SK-N-SH treated with all-trans-retinoic acid at 6 μM for 48 hours (cell line): ENCODE data around the gene ZNF232.

ENCODE experiments used
- ATAC-seq: fragments of 200-7000 bp; cut with Tn5 transposase; 3 replicates; pipeline ENCODE4 v1.9.1; 2020; ENCODE audit warnings: mild to moderate bottlenecking, moderate library complexity
- ARNTL ChIP-seq: fragments of 450-650 bp; formaldehyde crosslinking; IDR thresholded peaks from 2 replicates; pipeline ENCODE4 v1.5.0; 2020; ENCODE audit warnings: low read depth, mild to moderate bottlenecking, moderate library complexity, borderline replicate concordance
- BACH2 ChIP-seq: fragments of 250-450 bp; sonication (Bioruptor Pico); IDR thresholded peaks from 2 replicates; pipeline ENCODE4 v1.9.0; 2021; ENCODE audit warnings: mild to moderate bottlenecking, borderline replicate concordance
- CSDC2 ChIP-seq: fragments of 250-450 bp; sonication (Bioruptor Pico); IDR thresholded peaks from 2 replicates; pipeline ENCODE4 v1.5.0; 2020; ENCODE audit warnings: mild to moderate bottlenecking, moderate library complexity
- GLIS3 ChIP-seq: fragments of 250-450 bp; sonication (Bioruptor Pico); IDR thresholded peaks from 2 replicates; pipeline ENCODE4 v1.5.0; 2020; ENCODE audit warnings: mild to moderate bottlenecking, moderate library complexity
- ISL1 ChIP-seq: fragments of 250-450 bp; sonication (Bioruptor Pico); IDR thresholded peaks from 2 replicates; pipeline ENCODE4 v2.1.2; 2022; ENCODE audit warnings: mild to moderate bottlenecking, moderate library complexity
- OSR1 ChIP-seq: fragments of 250-450 bp; sonication (Bioruptor Pico); IDR thresholded peaks from 2 replicates; pipeline ENCODE4 v1.8.0; 2022; ENCODE audit warnings: moderate library complexity, mild to moderate bottlenecking, inconsistent platforms
- PPARA ChIP-seq: fragments of 250-450 bp; sonication (Bioruptor Pico); IDR thresholded peaks from 2 replicates; pipeline ENCODE4 v1.5.0; 2020; ENCODE audit warnings: mild to moderate bottlenecking, borderline replicate concordance
- RARB ChIP-seq: fragments of 250-450 bp; sonication (Bioruptor Pico); IDR thresholded peaks from 2 replicates; pipeline ENCODE4 v1.8.0; 2021; ENCODE audit warnings: mild to moderate bottlenecking, moderate library complexity
- SNAI2 ChIP-seq: fragments of 250-450 bp; sonication (Bioruptor Pico); IDR thresholded peaks from 2 replicates; pipeline ENCODE4 v1.5.0; 2020; ENCODE audit warnings: mild to moderate bottlenecking, moderate library complexity
- TCF4 ChIP-seq: fragments of 250-450 bp; sonication (Bioruptor Pico); IDR thresholded peaks from 2 replicates; pipeline ENCODE4 v1.8.0; 2021; ENCODE audit warnings: mild to moderate bottlenecking, moderate library complexity, borderline replicate concordance
- TOX ChIP-seq: fragments of 250-450 bp; sonication (Bioruptor Pico); IDR thresholded peaks from 2 replicates; pipeline ENCODE4 v1.8.0; 2021; ENCODE audit warnings: mild to moderate bottlenecking, moderate library complexity, borderline replicate concordance
- ZC3H10 ChIP-seq: fragments of 250-450 bp; sonication (Bioruptor Pico); IDR thresholded peaks from 2 replicates; pipeline ENCODE4 v1.5.1; 2021; ENCODE audit warnings: mild to moderate bottlenecking, moderate library complexity
- ZFP30 ChIP-seq: fragments of 450-650 bp; formaldehyde crosslinking; IDR thresholded peaks from 2 replicates; pipeline ENCODE4 v1.5.0; 2022; ENCODE audit warnings: mild to moderate bottlenecking, moderate library complexity
- ZNF565 ChIP-seq: fragments of 450-650 bp; formaldehyde crosslinking; conservative IDR thresholded peaks from 2 replicates; pipeline ENCODE4 v1.5.0; 2020; ENCODE audit warnings: low read depth, mild to moderate bottlenecking, moderate library complexity
- ZNF70 ChIP-seq: fragments of 450-650 bp; formaldehyde crosslinking; IDR thresholded peaks from 2 replicates; pipeline ENCODE4 v1.5.0; 2020; ENCODE audit warnings: mild to moderate bottlenecking, moderate library complexity
- ZNF8 ChIP-seq: fragments of 450-650 bp; formaldehyde crosslinking; IDR thresholded peaks from 2 replicates; pipeline ENCODE4 v1.5.0; 2020; ENCODE audit warnings: mild to moderate bottlenecking, moderate library complexity
- TF ChIP-seq, protein P1 (sequence below): fragments of 250-450 bp; sonication (Bioruptor Pico); IDR thresholded peaks from 2 replicates; pipeline ENCODE4 v1.5.1; 2021; ENCODE audit warnings: mild to moderate bottlenecking, moderate library complexity
- TF ChIP-seq, protein P2 (sequence below): fragments of 250-450 bp; sonication (Bioruptor Pico); IDR thresholded peaks from 2 replicates; pipeline ENCODE4 v1.8.0; 2020; ENCODE audit warnings: mild to moderate bottlenecking, moderate library complexity, borderline replicate concordance
- TF ChIP-seq, protein P3 (sequence below): fragments of 250-450 bp; sonication (Bioruptor Pico); IDR thresholded peaks from 2 replicates; pipeline ENCODE4 v1.5.0; 2020; ENCODE audit warnings: mild to moderate bottlenecking, moderate library complexity
- TF ChIP-seq, protein P4 (sequence below): fragments of 250-450 bp; sonication (Bioruptor Pico); IDR thresholded peaks from 2 replicates; pipeline ENCODE4 v1.5.1; 2020; ENCODE audit warnings: low read depth, mild to moderate bottlenecking, moderate library complexity

The ZNF232 gene

DNA sequence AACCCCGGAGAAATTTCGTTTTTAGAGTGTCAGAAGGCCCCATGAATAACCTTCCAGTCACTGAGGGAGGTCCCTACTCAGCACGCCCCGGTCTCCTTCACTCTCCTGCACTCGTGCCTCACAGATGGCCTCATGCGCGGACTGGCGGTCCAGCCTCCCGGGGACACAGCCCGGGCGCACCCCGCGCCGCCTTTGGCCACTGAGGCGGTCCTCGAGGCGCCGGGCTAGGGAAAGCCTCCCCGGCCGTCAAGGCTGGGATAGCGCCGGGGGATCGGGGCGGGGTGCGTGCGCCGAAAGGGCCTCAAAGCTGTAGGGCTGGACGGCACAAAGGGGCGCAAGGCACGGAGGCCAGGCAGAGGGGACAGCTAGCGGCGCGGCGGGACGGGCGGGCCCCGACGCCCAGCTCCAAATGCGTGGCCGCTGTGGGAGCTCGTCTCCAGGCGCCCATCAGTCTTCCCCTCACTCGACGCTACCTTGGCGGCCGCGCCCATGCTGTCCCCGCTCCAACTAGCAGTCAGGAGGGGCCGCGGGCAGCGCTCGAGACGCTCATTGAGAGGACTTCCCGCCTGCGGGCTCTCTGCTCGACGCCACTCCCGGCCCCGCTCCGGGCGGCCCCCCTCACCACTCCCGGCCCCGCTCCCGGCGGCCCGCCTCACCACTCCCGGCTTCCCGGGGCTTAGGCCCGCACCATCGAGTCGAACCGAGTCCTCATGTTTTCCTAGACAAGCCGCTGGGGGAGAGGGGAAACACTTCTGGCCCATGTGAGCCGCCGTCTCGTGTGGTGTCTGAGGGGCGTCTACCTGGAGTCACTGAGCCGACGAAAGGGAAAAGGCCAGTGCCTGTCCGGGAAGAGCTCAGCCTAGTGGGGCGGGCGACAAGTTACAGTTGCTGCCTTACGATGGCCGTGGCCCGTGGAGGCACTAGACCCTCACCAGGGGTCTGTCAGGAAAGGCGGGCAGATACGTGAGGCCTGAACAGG is 4.3 kb upstream of the ZNF232 start, which contains the start of gene USP6:
USP6 (plus strand) TSS at position 360 of the 979 bp plus-strand sequence. CDS start 14,336 bp downstream, outside the sequence.
- no peak for TF ChIP-seq ISL1 (CRISPR knock-in tag)
- TF ChIP-seq CSDC2 (CRISPR knock-in tag), result no peak
- TF ChIP-seq, protein P1, sequence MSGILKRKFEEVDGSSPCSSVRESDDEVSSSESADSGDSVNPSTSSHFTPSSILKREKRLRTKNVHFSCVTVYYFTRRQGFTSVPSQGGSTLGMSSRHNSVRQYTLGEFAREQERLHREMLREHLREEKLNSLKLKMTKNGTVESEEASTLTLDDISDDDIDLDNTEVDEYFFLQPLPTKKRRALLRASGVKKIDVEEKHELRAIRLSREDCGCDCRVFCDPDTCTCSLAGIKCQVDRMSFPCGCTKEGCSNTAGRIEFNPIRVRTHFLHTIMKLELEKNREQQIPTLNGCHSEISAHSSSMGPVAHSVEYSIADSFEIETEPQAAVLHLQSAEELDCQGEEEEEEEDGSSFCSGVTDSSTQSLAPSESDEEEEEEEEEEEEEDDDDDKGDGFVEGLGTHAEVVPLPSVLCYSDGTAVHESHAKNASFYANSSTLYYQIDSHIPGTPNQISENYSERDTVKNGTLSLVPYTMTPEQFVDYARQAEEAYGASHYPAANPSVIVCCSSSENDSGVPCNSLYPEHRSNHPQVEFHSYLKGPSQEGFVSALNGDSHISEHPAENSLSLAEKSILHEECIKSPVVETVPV (CRISPR knock-in tag), result no peak
- no peak for TF ChIP-seq OSR1 (CRISPR knock-in tag)
- TF ChIP-seq BACH2 (CRISPR knock-in tag), result no peak
- TF ChIP-seq ZFP30 (CRISPR knock-in tag), result no peak
- TF ChIP-seq, protein P2, sequence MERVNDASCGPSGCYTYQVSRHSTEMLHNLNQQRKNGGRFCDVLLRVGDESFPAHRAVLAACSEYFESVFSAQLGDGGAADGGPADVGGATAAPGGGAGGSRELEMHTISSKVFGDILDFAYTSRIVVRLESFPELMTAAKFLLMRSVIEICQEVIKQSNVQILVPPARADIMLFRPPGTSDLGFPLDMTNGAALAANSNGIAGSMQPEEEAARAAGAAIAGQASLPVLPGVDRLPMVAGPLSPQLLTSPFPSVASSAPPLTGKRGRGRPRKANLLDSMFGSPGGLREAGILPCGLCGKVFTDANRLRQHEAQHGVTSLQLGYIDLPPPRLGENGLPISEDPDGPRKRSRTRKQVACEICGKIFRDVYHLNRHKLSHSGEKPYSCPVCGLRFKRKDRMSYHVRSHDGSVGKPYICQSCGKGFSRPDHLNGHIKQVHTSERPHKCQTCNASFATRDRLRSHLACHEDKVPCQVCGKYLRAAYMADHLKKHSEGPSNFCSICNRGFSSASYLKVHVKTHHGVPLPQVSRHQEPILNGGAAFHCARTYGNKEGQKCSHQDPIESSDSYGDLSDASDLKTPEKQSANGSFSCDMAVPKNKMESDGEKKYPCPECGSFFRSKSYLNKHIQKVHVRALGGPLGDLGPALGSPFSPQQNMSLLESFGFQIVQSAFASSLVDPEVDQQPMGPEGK (CRISPR knock-in tag), result no peak
- no peak for TF ChIP-seq TOX (CRISPR knock-in tag)
- no peak for TF ChIP-seq GLIS3 (CRISPR knock-in tag)
- TF ChIP-seq TCF4 (CRISPR knock-in tag), result no peak
- no peak for TF ChIP-seq ZNF565
- TF ChIP-seq ARNTL, result no peak
- no peak for TF ChIP-seq ZNF8 (CRISPR knock-in tag)
- TF ChIP-seq RARB (CRISPR knock-in tag), result no peak
- no peak for TF ChIP-seq ZC3H10
- ATAC-seq, result no peak

DNA sequence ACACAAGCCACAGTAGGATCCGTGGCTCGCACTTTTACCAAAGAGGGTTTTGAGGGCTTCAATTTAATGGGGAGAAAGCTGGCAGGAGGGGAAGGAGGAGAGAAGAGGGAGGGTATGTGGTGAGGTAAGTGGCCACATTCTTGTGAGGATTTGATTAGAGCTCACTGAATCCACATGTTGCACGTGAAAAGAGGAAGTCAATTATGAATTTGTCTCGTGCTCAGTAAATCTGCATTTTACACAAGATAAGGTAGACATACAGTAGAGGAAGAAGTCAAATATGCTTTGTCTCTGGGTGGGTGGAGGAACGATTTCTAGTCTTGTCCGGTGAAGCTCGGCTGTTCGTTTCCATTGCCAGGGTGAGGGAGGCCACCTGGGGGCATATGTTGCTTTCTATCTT is 862 bp downstream of the ZNF232 start:
- no peak for TF ChIP-seq ISL1 (CRISPR knock-in tag)
- TF ChIP-seq ARNTL, result no peak
- no peak for TF ChIP-seq ZNF565
- no peak for TF ChIP-seq TCF4 (CRISPR knock-in tag)
- TF ChIP-seq, protein P3, sequence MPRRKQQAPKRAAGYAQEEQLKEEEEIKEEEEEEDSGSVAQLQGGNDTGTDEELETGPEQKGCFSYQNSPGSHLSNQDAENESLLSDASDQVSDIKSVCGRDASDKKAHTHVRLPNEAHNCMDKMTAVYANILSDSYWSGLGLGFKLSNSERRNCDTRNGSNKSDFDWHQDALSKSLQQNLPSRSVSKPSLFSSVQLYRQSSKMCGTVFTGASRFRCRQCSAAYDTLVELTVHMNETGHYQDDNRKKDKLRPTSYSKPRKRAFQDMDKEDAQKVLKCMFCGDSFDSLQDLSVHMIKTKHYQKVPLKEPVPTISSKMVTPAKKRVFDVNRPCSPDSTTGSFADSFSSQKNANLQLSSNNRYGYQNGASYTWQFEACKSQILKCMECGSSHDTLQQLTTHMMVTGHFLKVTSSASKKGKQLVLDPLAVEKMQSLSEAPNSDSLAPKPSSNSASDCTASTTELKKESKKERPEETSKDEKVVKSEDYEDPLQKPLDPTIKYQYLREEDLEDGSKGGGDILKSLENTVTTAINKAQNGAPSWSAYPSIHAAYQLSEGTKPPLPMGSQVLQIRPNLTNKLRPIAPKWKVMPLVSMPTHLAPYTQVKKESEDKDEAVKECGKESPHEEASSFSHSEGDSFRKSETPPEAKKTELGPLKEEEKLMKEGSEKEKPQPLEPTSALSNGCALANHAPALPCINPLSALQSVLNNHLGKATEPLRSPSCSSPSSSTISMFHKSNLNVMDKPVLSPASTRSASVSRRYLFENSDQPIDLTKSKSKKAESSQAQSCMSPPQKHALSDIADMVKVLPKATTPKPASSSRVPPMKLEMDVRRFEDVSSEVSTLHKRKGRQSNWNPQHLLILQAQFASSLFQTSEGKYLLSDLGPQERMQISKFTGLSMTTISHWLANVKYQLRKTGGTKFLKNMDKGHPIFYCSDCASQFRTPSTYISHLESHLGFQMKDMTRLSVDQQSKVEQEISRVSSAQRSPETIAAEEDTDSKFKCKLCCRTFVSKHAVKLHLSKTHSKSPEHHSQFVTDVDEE, result no peak
- no peak for TF ChIP-seq ZC3H10
- TF ChIP-seq OSR1 (CRISPR knock-in tag), result no peak
- no peak for TF ChIP-seq ZNF8 (CRISPR knock-in tag)
- no peak for TF ChIP-seq RARB (CRISPR knock-in tag)
- no peak for TF ChIP-seq TOX (CRISPR knock-in tag)
- TF ChIP-seq PPARA, result no peak
- TF ChIP-seq, protein P1 (CRISPR knock-in tag), result no peak
- TF ChIP-seq, protein P4, sequence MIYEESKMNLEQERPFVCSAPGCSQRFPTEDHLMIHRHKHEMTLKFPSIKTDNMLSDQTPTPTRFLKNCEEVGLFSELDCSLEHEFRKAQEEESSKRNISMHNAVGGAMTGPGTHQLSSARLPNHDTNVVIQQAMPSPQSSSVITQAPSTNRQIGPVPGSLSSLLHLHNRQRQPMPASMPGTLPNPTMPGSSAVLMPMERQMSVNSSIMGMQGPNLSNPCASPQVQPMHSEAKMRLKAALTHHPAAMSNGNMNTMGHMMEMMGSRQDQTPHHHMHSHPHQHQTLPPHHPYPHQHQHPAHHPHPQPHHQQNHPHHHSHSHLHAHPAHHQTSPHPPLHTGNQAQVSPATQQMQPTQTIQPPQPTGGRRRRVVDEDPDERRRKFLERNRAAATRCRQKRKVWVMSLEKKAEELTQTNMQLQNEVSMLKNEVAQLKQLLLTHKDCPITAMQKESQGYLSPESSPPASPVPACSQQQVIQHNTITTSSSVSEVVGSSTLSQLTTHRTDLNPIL (CRISPR knock-in tag), result no peak
- no peak for ATAC-seq

DNA sequence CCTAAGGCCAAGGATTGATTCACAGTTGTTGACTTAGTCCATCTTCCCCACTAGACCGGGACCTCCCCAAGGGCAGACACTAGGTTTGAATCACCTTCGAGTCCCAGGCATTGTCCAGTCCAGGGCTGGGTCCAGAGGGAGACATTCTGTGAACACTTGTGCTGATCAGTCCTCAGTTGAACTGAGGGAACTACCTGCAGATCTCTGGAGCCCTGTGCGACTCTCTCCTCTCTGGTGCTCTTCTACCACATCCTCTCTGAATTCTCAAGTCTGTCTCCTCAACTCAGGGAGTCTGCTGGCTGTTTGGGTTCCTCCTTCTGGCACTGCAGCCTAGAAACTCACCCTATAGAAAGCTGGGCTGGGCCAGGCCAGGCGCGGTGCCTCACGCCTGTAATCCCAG is 10.8 kb downstream of the ZNF232 start:
- no peak for ATAC-seq
- TF ChIP-seq SNAI2 (CRISPR knock-in tag), result no peak
- no peak for TF ChIP-seq BACH2 (CRISPR knock-in tag)
- TF ChIP-seq, protein P3, result no peak
- TF ChIP-seq, protein P1 (CRISPR knock-in tag), result no peak
- TF ChIP-seq ZC3H10, result no peak
- no peak for TF ChIP-seq ZNF70 (CRISPR knock-in tag)
- TF ChIP-seq, protein P4 (CRISPR knock-in tag), result no peak
- no peak for TF ChIP-seq PPARA
- TF ChIP-seq ZNF8 (CRISPR knock-in tag), result no peak
